Tibial nerve (tissue), 4 donors: Measurements from ENCODE around the gene FAM174C. TPM values are rescaled to one million over a fixed set of nuclear protein-coding genes. Genes with fewer than 3 reads are reported as not detected.

Experiments used
- DNase-seq, 2 donors: peaks; one replicate each; pipeline ENCODE4 v3.0.0-alpha.2; 2019; ENCODE audit warnings: low spot score in 2 of 2
- H3K27ac ChIP-seq, 4 donors: fragments of 200-600 bp; sonication (generic) in 3 of 4; one replicate each; pipeline ENCODE4 v1.5.1; 2017 to 2019; ENCODE audit warnings: mild to moderate bottlenecking in 1 of 4
- H3K27me3 ChIP-seq, 2 donors: fragments of 200-600 bp; sonication (generic) in 1 of 2; one replicate each; pipeline versions ENCODE4 v1.5.1 to v1.6.0; 2017 to 2019
- H3K36me3 ChIP-seq, 3 donors: fragments of 200-600 bp; sonication (generic); one replicate each; pipeline ENCODE4 v1.5.1; 2018 to 2019
- H3K4me1 ChIP-seq, 4 donors: fragments of 200-600 bp; sonication (generic) in 3 of 4; one replicate each; pipeline ENCODE4 v1.5.1; 2017 to 2019
- H3K4me3 ChIP-seq, 4 donors: fragments of 200-600 bp; sonication (generic) in 3 of 4; one replicate each; pipeline ENCODE4 v1.5.1; 2017 to 2019; ENCODE audit warnings: mild to moderate bottlenecking in 1 of 4, moderate library complexity in 1 of 4
- H3K9me3 ChIP-seq, 4 donors: fragments of 200-600 bp; sonication (generic) in 3 of 4; one replicate each; pipeline ENCODE4 v1.5.1; 2017 to 2019
- CTCF ChIP-seq, 5 experiments: fragments of 200-600 bp in 3 of 5; fragments of 450-650 bp in 2 of 5; sonication (generic) in 3 of 5; IDR thresholded peaks; one replicate each; pipeline ENCODE4 v1.5.1; 2016 to 2019; ENCODE audit warnings: antibody characterized with exemption in 5 of 5, mild to moderate bottlenecking in 3 of 5, moderate library complexity in 2 of 5
- EP300 ChIP-seq, 2 donors: sonication (generic); formaldehyde crosslinking; IDR thresholded peaks; one replicate each; pipeline ENCODE4 v1.6.1; 2017; ENCODE audit warnings: antibody characterized with exemption in 2 of 2, mild to moderate bottlenecking in 1 of 2
- POLR2A ChIP-seq, 2 donors: fragments of 450-650 bp; IDR thresholded peaks; one replicate each; pipeline ENCODE4 v1.6.1; 2017; ENCODE audit warnings: antibody characterized with exemption in 2 of 2, mild to moderate bottlenecking in 2 of 2, moderate library complexity in 2 of 2
- WGBS, 2 donors: methylation state at CpG; one replicate each; pipeline ENCODE4 v1.1.5; 2018; 5-methylcytosine and 5-hydroxymethylcytosine counted together
- total RNA-seq, 4 donors: library from RNA; depleted of rRNA; stranded (reverse); fragments of >200 nt; gene quantifications; one replicate each; pipeline ENCODE4 v1.1.0, GENCODE V29; 2016

The FAM174C gene
- total RNA-seq, 4 donors from 2014 or later, result 25.5 to 80.7 (median 52.0) TPM

GRCh38 chr19:1238369-1239303 is 36.7 kb upstream of the FAM174C start:
- no peaks in the 10 kb centered on the region for H3K27me3 ChIP-seq
- peak overlapping the region; percentile 94 to 99 (median 96) for H3K27ac ChIP-seq
- 57 to 59% methylated on average over 29 to 31 of the region's 34 CpGs for WGBS, 2 donors
- H3K9me3 ChIP-seq, result no peaks in the 10 kb centered on the region
- peaks cover 5 to 74% (median 37%) of the 10 kb centered on the region in 4 donors for H3K4me1 ChIP-seq
- H3K36me3 ChIP-seq, result peaks cover 0 to 13% (median 0%) of the 10 kb centered on the region in 3 donors
- no peak for DNase-seq
- no peak for TF ChIP-seq CTCF (IDR thresholded peaks at IDR 0.05)
- TF ChIP-seq POLR2A (IDR thresholded peaks at IDR 0.05), result no peak
- peak in 1 of 2 donors; percentile 33 for TF ChIP-seq EP300 (IDR thresholded peaks at IDR 0.05)
- H3K4me3 ChIP-seq, result peak overlapping the region; percentile 26 to 67 (median 40)

GRCh38 chr19:1239420-1239795 is 35.9 kb upstream of the FAM174C start:
- WGBS, 2 donors, result 80 to 82% methylated on average over 11 of the region's 11 CpGs
- H3K4me1 ChIP-seq, result peaks cover 5 to 76% (median 43%) of the 10 kb centered on the region in 4 donors
- DNase-seq, result no peak
- peaks cover 0 to 8% (median 0%) of the 10 kb centered on the region in 3 donors for H3K36me3 ChIP-seq
- no peak overlapping the region for H3K4me3 ChIP-seq
- no peak for TF ChIP-seq CTCF (IDR thresholded peaks at IDR 0.05)
- peak overlapping the region; percentile 94 to 99 (median 96) for H3K27ac ChIP-seq
- no peaks in the 10 kb centered on the region for H3K27me3 ChIP-seq
- H3K9me3 ChIP-seq, result no peaks in the 10 kb centered on the region

GRCh38 chr19:1239796-1240737 is 35.3 kb upstream of the FAM174C start:
- H3K4me3 ChIP-seq, result peak overlapping the region in 2 of 4 donors; percentile 34 to 94
- DNase-seq, result peak; percentile 79 to 80
- TF ChIP-seq EP300 (IDR thresholded peaks at IDR 0.05) (peak; percentile 24 to 82), POLR2A (IDR thresholded peaks at IDR 0.05) (peak in 1 of 2 donors; percentile 77), CTCF (IDR thresholded peaks at IDR 0.05) (peak; percentile 91 to 100 (median 99))
- WGBS, 2 donors, result 8 to 17% methylated on average over 36 to 76 of the region's 84 CpGs
- H3K9me3 ChIP-seq, result no peaks in the 10 kb centered on the region
- peaks cover 5 to 83% (median 49%) of the 10 kb centered on the region in 4 donors for H3K4me1 ChIP-seq
- H3K27ac ChIP-seq, result peak overlapping the region; percentile 95 to 99 (median 98)
- no peaks in the 10 kb centered on the region for H3K27me3 ChIP-seq
- peaks cover 0 to 3% (median 0%) of the 10 kb centered on the region in 3 donors for H3K36me3 ChIP-seq

- peak overlapping the region; percentile 95 to 99 (median 98) for H3K27ac ChIP-seq
- no peak for DNase-seq
- TF ChIP-seq EP300 (IDR thresholded peaks at IDR 0.05), result no peak
- TF ChIP-seq CTCF (IDR thresholded peaks at IDR 0.05), result no peak
- TF ChIP-seq POLR2A (IDR thresholded peaks at IDR 0.05), result no peak
- no peaks in the 10 kb centered on the region for H3K9me3 ChIP-seq
- no peaks in the 10 kb centered on the region for H3K27me3 ChIP-seq
- H3K4me3 ChIP-seq, result peak overlapping the region in 1 of 4 donors; percentile 94
- H3K36me3 ChIP-seq, result peaks cover 0 to 3% (median 0%) of the 10 kb centered on the region in 3 donors
- peaks cover 5 to 91% (median 57%) of the 10 kb centered on the region in 4 donors for H3K4me1 ChIP-seq
- WGBS, 2 donors, result 66 to 67% methylated on average over 9 to 15 of the region's 15 CpGs
These were observed 34.4 kb upstream of the FAM174C start for GRCh38 chr19:1240925-1241324.
